NCI-H2196 (cell line): ENCODE results near the gene CORO1A.
"Not testable (repeated sequence)": the region's sequence is repeated elsewhere in the genome, so short reads cannot be mapped to it uniquely, and the experiment has no call there.

ENCODE experiments used
- DNase-seq: peaks from one replicate; lab custom pipeline; 2025; ENCODE audit not compliant: unreplicated experiment; lab: John Stamatoyannopoulos, UW

CORO1A gene

GRCh38 chr16:30199608-30200343 is 16.4 kb downstream of the CORO1A start:
- DNase-seq = not testable (repeated sequence)

GRCh38 chr16:30205541-30206236 is 22.3 kb downstream of the CORO1A start:
- not testable (repeated sequence) for DNase-seq

GRCh38 chr16:30206252-30206651 is 22.9 kb downstream of the CORO1A start:
- DNase-seq = not testable (repeated sequence)

GRCh38 chr16:30207063-30207704 is 23.8 kb downstream of the CORO1A start:
- not testable (repeated sequence) for DNase-seq

GRCh38 chr16:30209032-30209431 is 25.6 kb downstream of the CORO1A start:
- not testable (repeated sequence) for DNase-seq

GRCh38 chr16:30211414-30211813 is 28.0 kb downstream of the CORO1A start:
- DNase-seq = not testable (repeated sequence)

- DNase-seq = not testable (repeated sequence)
Observed at GRCh38 chr16:30217082-30217481, 33.7 kb downstream of the CORO1A start.
